Measurements from ENCODE around the gene GTPBP2.
"Not testable (repeated sequence)": the region's sequence is repeated elsewhere in the genome, so short reads cannot be mapped to it uniquely, and the experiment has no call there.

Gene GTPBP2

GRCh38 chr6:43608807-43609206 lies 20.3 kb downstream of the GTPBP2 start:
- TF ChIP-seq CTCF (IDR thresholded peaks at IDR 0.05; ENCODE audit: borderline replicate concordance, insufficient read depth, low read depth, low read length), result no peak
- H3K4me3 ChIP-seq (ENCODE audit: low read depth, low read length), result no peak overlapping the region

- peak; percentile 79 for TF ChIP-seq CTCF (IDR thresholded peaks at IDR 0.05; ENCODE audit: borderline replicate concordance, insufficient read depth, low read depth, low read length)
- no peak overlapping the region for H3K4me3 ChIP-seq (ENCODE audit: low read depth, low read length)
Observed at GRCh38 chr6:43608310-43608763, 20.7 kb downstream of the GTPBP2 start.

- H3K4me3 ChIP-seq (ENCODE audit: low read depth, low read length), result no peak overlapping the region
- TF ChIP-seq CTCF (IDR thresholded peaks at IDR 0.05; ENCODE audit: borderline replicate concordance, insufficient read depth, low read depth, low read length), result no peak
Observed at GRCh38 chr6:43606019-43606418, 23.0 kb downstream of the GTPBP2 start.

GRCh38 chr6:43604174-43604573 lies 24.9 kb downstream of the GTPBP2 start:
- no peak overlapping the region for H3K4me3 ChIP-seq (ENCODE audit: low read depth, low read length)
- TF ChIP-seq CTCF (IDR thresholded peaks at IDR 0.05; ENCODE audit: borderline replicate concordance, insufficient read depth, low read depth, low read length), result no peak

- no peak overlapping the region for H3K4me3 ChIP-seq (ENCODE audit: low read depth, low read length)
- TF ChIP-seq CTCF (IDR thresholded peaks at IDR 0.05; ENCODE audit: borderline replicate concordance, insufficient read depth, low read depth, low read length), result no peak
Observed at GRCh38 chr6:43600595-43600994, 28.5 kb downstream of the GTPBP2 start.

- no peak overlapping the region for H3K4me3 ChIP-seq (ENCODE audit: low read depth, low read length)
- no peak for TF ChIP-seq CTCF (IDR thresholded peaks at IDR 0.05; ENCODE audit: borderline replicate concordance, insufficient read depth, low read depth, low read length)
Observed at GRCh38 chr6:43593938-43594337, 35.1 kb downstream of the GTPBP2 start.

- H3K4me3 ChIP-seq (ENCODE audit: low read depth, low read length), result not testable (repeated sequence)
Observed at GRCh38 chr6:43589564-43589963, 39.5 kb downstream of the GTPBP2 start.

- H3K4me3 ChIP-seq (ENCODE audit: low read depth, low read length), result no peak overlapping the region
- TF ChIP-seq CTCF (IDR thresholded peaks at IDR 0.05; ENCODE audit: borderline replicate concordance, insufficient read depth, low read depth, low read length), result no peak
Observed at GRCh38 chr6:43588194-43588593, 40.9 kb downstream of the GTPBP2 start.
